ENCODE results near the gene SLC44A3. TPM values are rescaled to one million over a fixed set of nuclear protein-coding genes. Genes with fewer than 3 reads are reported as not detected.

Gene SLC44A3
- total and polyA plus RNA-seq, 2 experiments from 2014 or later, result 2.9 to 4.5 TPM

GRCh38 chr1:94843430-94843829 is 23.3 kb downstream of the SLC44A3 start (continued):
- no peak for TF ChIP-seq ZNF114 (CRISPR knock-in tag; IDR thresholded peaks at IDR 0.05)

- H3K27ac ChIP-seq (ENCODE audit: low read depth), result no peak overlapping the region
- no peak overlapping the region for H2AFZ ChIP-seq
- peaks cover 8% of the 10 kb centered on the region for H3K27me3 Mint-ChIP-seq (ENCODE audit: insufficient read depth, low read depth, poor library complexity)
- H3K4me2 ChIP-seq, result no peak overlapping the region
- H3F3A ChIP-seq (replicated peaks; ENCODE audit: low read depth), result no peaks in the 10 kb centered on the region
- H3K4me3 Mint-ChIP-seq, result no peak overlapping the region
- H3K27me3 ChIP-seq (ENCODE audit: insufficient read depth), result no peaks in the 10 kb centered on the region
- no peak overlapping the region for H3K27ac Mint-ChIP-seq
- no peaks in the 10 kb centered on the region for H3K36me3 Mint-ChIP-seq (ENCODE audit: low read depth)
- no peaks in the 10 kb centered on the region for H4K20me1 ChIP-seq (replicated peaks; ENCODE audit: insufficient read depth)
- no peaks in the 10 kb centered on the region for H3K9me3 Mint-ChIP-seq
- H3K9me2 ChIP-seq (ENCODE audit: insufficient read depth), result no peaks in the 10 kb centered on the region
- TF ChIP-seq ETS1 (IDR thresholded peaks at IDR 0.05) (no peak), STAT1 (IDR thresholded peaks at IDR 0.05; ENCODE audit: unreplicated experiment) (no peak), NANOG (IDR thresholded peaks at IDR 0.05; ENCODE audit: borderline replicate concordance) (no peak), ZNF114 (CRISPR knock-in tag; IDR thresholded peaks at IDR 0.05) (no peak)
- H3K4me1 Mint-ChIP-seq, result no peaks in the 10 kb centered on the region; the same call in 2 of the 3 replicates
- ATAC-seq, result no peak
- no peaks in the 10 kb centered on the region for H3K4me1 ChIP-seq (ENCODE audit: insufficient read depth)
- H3K79me2 ChIP-seq (replicated peaks; ENCODE audit: insufficient read depth), result no peaks in the 10 kb centered on the region
- no peak for DNase-seq (ENCODE audit: low spot score)
- H3K4me3 ChIP-seq, result no peak overlapping the region
- H3K36me3 ChIP-seq (ENCODE audit: insufficient read depth), result no peaks in the 10 kb centered on the region
Observed at GRCh38 chr1:94843846-94844245, 23.7 kb downstream of the SLC44A3 start.

- Mint-ChIP-seq H3K9me3 (no peaks in the 10 kb centered on the region), H3K4me3 (no peak overlapping the region), H3K4me1 (no peaks in the 10 kb centered on the region; the same call in 2 of the 3 replicates), H3K27me3 (ENCODE audit: insufficient read depth, low read depth, poor library complexity) (peaks cover 6% of the 10 kb centered on the region), H3K36me3 (ENCODE audit: low read depth) (no peaks in the 10 kb centered on the region), H3K27ac (no peak overlapping the region)
- Histone ChIP-seq H3K36me3 (ENCODE audit: insufficient read depth) (no peaks in the 10 kb centered on the region), H2AFZ (no peak overlapping the region), H3K9me2 (ENCODE audit: insufficient read depth) (no peaks in the 10 kb centered on the region; the same call in 1 of the 2 replicates), H3K4me1 (ENCODE audit: insufficient read depth) (no peaks in the 10 kb centered on the region), H3K27ac (ENCODE audit: low read depth) (no peak overlapping the region), H3K27me3 (ENCODE audit: insufficient read depth) (no peaks in the 10 kb centered on the region), H3K4me2 (no peak overlapping the region), H4K20me1 (replicated peaks; ENCODE audit: insufficient read depth) (no peaks in the 10 kb centered on the region), H3F3A (replicated peaks; ENCODE audit: low read depth) (no peaks in the 10 kb centered on the region), H3K4me3 (no peak overlapping the region), H3K79me2 (replicated peaks; ENCODE audit: insufficient read depth) (no peaks in the 10 kb centered on the region)
- DNase-seq (ENCODE audit: low spot score), result no peak
- no peak for ATAC-seq
- TF ChIP-seq REST (IDR thresholded peaks at IDR 0.05; ENCODE audit: unreplicated experiment) (no peak), ZNF331 (CRISPR knock-in tag; IDR thresholded peaks at IDR 0.05; ENCODE audit: low read depth) (no peak), CREB1 (CRISPR knock-in tag; IDR thresholded peaks at IDR 0.05; ENCODE audit: low read depth) (no peak), ZNF114 (CRISPR knock-in tag; IDR thresholded peaks at IDR 0.05) (no peak), JUNB (IDR thresholded peaks at IDR 0.05; ENCODE audit: unreplicated experiment) (no peak), ETS1 (IDR thresholded peaks at IDR 0.05) (no peak)
Observed at GRCh38 chr1:94846308-94846707, 26.2 kb downstream of the SLC44A3 start.

All from GM23338 (cell line).